Measurements from ENCODE around the gene F7.

The F7 gene

GRCh38 chr13:113120300-113121182, 14.9 kb downstream of the F7 start:
- TF ChIP-seq RAD21 (IDR thresholded peaks at IDR 0.05; ENCODE audit: low read depth) = no peak
- no peak for TF ChIP-seq TCF12 (IDR thresholded peaks at IDR 0.05; ENCODE audit: low read depth)
- no peak for TF ChIP-seq EGR1 (IDR thresholded peaks at IDR 0.05)
- TF ChIP-seq, protein P1, sequence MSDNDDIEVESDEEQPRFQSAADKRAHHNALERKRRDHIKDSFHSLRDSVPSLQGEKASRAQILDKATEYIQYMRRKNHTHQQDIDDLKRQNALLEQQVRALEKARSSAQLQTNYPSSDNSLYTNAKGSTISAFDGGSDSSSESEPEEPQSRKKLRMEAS (IDR thresholded peaks at IDR 0.05) = no peak
- TF ChIP-seq CREB1 (IDR thresholded peaks at IDR 0.05; ENCODE audit: low read depth) = no peak

DNA sequence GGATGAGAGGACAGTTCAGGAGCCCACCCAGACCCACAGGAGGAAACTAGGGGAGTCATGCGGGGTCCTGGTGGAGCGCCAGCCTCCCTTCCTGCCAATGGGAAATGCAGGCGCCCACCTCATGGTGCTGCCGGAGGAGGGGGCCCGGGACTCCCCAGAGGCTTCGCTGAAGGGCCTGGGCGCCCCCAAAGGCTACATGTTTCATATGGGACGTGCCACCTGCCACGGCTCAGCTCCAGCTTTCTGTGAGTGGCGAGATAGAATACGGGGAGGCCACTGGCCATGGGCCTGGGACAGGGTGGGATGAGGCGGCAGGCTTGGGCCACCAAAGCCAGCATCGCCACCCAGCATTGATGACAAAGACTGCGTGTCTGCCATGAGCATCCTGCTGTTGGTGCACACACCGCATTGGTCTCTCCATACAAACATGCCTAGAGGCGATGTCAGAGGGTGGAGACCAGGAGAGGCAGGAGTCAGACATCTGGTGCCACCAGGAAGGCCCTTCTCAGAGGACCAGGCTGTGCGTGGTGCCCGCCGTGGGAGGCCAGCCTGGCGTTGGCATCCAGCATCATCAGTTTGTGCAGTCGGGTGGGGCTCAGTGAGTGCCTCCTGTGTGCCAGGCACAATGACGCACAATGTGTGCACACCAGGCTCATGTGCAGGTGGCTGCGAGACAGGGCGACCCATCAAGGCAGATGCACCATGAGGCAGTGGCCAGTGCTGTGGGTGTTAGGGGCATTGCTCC, 15.8 kb downstream of the F7 start:
- no peak for TF ChIP-seq EP300 (IDR thresholded peaks at IDR 0.05; ENCODE audit: borderline replicate concordance)
- TF ChIP-seq ZBTB7A (IDR thresholded peaks at IDR 0.05; ENCODE audit: low read depth) = no peak
- TF ChIP-seq TCF12 (IDR thresholded peaks at IDR 0.05; ENCODE audit: low read depth) = no peak
- TF ChIP-seq CREB1 (IDR thresholded peaks at IDR 0.05; ENCODE audit: low read depth) = no peak
- TF ChIP-seq TEAD4 (IDR thresholded peaks at IDR 0.05) = no peak
- no peak for TF ChIP-seq RAD21 (IDR thresholded peaks at IDR 0.05; ENCODE audit: low read depth)
- TF ChIP-seq, protein P1 (IDR thresholded peaks at IDR 0.05) = no peak
- no peak for TF ChIP-seq TAF1 (IDR thresholded peaks at IDR 0.05; ENCODE audit: low read depth)
- no peak for TF ChIP-seq CEBPB (IDR thresholded peaks at IDR 0.05)
- no peak for TF ChIP-seq EGR1 (IDR thresholded peaks at IDR 0.05)

GRCh38 chr13:113121928-113122471, 16.4 kb downstream of the F7 start:
- no peak for TF ChIP-seq RAD21 (IDR thresholded peaks at IDR 0.05; ENCODE audit: low read depth)
- no peak for TF ChIP-seq CREB1 (IDR thresholded peaks at IDR 0.05; ENCODE audit: low read depth)
- no peak for TF ChIP-seq TAF1 (IDR thresholded peaks at IDR 0.05; ENCODE audit: low read depth)
- TF ChIP-seq EGR1 (IDR thresholded peaks at IDR 0.05) = no peak
- no peak for TF ChIP-seq TEAD4 (IDR thresholded peaks at IDR 0.05)
- no peak for TF ChIP-seq TCF12 (IDR thresholded peaks at IDR 0.05; ENCODE audit: low read depth)
- TF ChIP-seq, protein P2, sequence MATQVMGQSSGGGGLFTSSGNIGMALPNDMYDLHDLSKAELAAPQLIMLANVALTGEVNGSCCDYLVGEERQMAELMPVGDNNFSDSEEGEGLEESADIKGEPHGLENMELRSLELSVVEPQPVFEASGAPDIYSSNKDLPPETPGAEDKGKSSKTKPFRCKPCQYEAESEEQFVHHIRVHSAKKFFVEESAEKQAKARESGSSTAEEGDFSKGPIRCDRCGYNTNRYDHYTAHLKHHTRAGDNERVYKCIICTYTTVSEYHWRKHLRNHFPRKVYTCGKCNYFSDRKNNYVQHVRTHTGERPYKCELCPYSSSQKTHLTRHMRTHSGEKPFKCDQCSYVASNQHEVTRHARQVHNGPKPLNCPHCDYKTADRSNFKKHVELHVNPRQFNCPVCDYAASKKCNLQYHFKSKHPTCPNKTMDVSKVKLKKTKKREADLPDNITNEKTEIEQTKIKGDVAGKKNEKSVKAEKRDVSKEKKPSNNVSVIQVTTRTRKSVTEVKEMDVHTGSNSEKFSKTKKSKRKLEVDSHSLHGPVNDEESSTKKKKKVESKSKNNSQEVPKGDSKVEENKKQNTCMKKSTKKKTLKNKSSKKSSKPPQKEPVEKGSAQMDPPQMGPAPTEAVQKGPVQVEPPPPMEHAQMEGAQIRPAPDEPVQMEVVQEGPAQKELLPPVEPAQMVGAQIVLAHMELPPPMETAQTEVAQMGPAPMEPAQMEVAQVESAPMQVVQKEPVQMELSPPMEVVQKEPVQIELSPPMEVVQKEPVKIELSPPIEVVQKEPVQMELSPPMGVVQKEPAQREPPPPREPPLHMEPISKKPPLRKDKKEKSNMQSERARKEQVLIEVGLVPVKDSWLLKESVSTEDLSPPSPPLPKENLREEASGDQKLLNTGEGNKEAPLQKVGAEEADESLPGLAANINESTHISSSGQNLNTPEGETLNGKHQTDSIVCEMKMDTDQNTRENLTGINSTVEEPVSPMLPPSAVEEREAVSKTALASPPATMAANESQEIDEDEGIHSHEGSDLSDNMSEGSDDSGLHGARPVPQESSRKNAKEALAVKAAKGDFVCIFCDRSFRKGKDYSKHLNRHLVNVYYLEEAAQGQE (IDR thresholded peaks at IDR 0.05; ENCODE audit: low read depth) = no peak
- TF ChIP-seq, protein P3, sequence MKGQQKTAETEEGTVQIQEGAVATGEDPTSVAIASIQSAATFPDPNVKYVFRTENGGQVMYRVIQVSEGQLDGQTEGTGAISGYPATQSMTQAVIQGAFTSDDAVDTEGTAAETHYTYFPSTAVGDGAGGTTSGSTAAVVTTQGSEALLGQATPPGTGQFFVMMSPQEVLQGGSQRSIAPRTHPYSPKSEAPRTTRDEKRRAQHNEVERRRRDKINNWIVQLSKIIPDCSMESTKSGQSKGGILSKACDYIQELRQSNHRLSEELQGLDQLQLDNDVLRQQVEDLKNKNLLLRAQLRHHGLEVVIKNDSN (IDR thresholded peaks at IDR 0.05) = no peak
- TF ChIP-seq FOXM1 (IDR thresholded peaks at IDR 0.05; ENCODE audit: borderline replicate concordance, low read depth) = no peak

DNA sequence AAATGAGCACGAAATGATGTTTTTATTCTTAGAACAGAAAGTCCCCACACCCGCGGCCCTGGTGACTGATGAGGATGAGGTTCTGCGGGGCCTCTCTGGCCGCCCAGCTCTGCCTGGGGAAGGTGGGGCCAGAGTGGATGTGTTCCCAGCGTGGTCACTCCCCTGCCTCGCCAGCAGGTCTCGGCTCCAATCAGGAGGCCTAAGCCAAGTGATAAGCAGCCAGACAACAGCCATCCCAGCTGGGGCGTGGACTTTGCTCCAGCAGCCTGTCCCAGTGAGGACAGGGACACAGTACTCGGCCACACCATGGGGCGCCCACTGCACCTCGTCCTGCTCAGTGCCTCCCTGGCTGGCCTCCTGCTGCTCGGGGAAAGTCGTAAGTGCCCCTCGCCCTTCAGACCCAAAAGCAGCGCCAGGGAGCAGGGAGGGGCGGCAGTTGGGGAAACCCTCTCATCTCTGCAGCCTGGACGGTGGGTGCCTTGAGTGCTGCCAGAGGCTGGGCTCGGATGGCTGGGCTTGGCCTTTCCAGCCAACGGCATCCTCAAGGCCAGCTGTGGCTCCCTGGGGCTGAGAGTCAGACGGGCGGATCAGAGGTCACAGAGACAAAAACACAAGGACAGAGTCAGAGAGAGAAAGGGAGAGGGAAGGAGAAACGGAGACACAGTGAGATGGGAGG, 17.1 kb downstream of the F7 start, which contains the start of gene F10:
TSS of gene F10 (plus strand) at position 250 of the 676 bp plus-strand sequence. CDS start at position 307, 57 bp downstream.
- TF ChIP-seq CREB1 (IDR thresholded peaks at IDR 0.05; ENCODE audit: low read depth) (no peak), TAF1 (IDR thresholded peaks at IDR 0.05; ENCODE audit: low read depth) (no peak), ZBTB7A (IDR thresholded peaks at IDR 0.05; ENCODE audit: low read depth) (no peak), CEBPB (IDR thresholded peaks at IDR 0.05) (no peak), RAD21 (IDR thresholded peaks at IDR 0.05; ENCODE audit: low read depth) (no peak), EGR1 (IDR thresholded peaks at IDR 0.05) (no peak), FOXM1 (IDR thresholded peaks at IDR 0.05; ENCODE audit: borderline replicate concordance, low read depth) (no peak), YY1 (IDR thresholded peaks at IDR 0.05; ENCODE audit: low read depth) (no peak)

- TF ChIP-seq YY1 (IDR thresholded peaks at IDR 0.05; ENCODE audit: low read depth) = no peak
- TF ChIP-seq RAD21 (IDR thresholded peaks at IDR 0.05; ENCODE audit: low read depth) = peak; percentile 54
Measured at GRCh38 chr13:113123226-113124201, 17.9 kb downstream of the F7 start.

GRCh38 chr13:113124211-113124970, 18.8 kb downstream of the F7 start:
- no peak for TF ChIP-seq YY1 (IDR thresholded peaks at IDR 0.05; ENCODE audit: low read depth)
- no peak for TF ChIP-seq CREB1 (IDR thresholded peaks at IDR 0.05; ENCODE audit: low read depth)
- no peak for TF ChIP-seq FOXM1 (IDR thresholded peaks at IDR 0.05; ENCODE audit: borderline replicate concordance, low read depth)
- TF ChIP-seq TAF1 (IDR thresholded peaks at IDR 0.05; ENCODE audit: low read depth) = no peak
- no peak for TF ChIP-seq CEBPB (IDR thresholded peaks at IDR 0.05)
- no peak for TF ChIP-seq TEAD4 (IDR thresholded peaks at IDR 0.05)
- TF ChIP-seq, protein P1 (IDR thresholded peaks at IDR 0.05) = no peak
- TF ChIP-seq EP300 (IDR thresholded peaks at IDR 0.05; ENCODE audit: borderline replicate concordance) = no peak
- no peak for TF ChIP-seq NFIC (IDR thresholded peaks at IDR 0.05)

All from Ishikawa (cell line).